Neural crest cell (in vitro differentiated cells): Measurements from ENCODE around the gene RPS6KA4. TPM values are rescaled to one million over a fixed set of nuclear protein-coding genes. Genes with fewer than 3 reads are reported as not detected.

Experiments used
- DNase-seq: peaks from one replicate; pipeline ENCODE4 v3.0.0; 2021; ENCODE audit warnings: low read depth, mixed read lengths, low spot score
- H3K27ac Mint-ChIP-seq: one replicate; pipeline ENCODE4 v1.8.0; 2021; ENCODE audit warnings: mild to moderate bottlenecking, mixed read lengths; ENCODE audit not compliant: unreplicated experiment
- H3K27me3 Mint-ChIP-seq: 2 replicates; pipeline ENCODE4 v1.8.0; 2021; ENCODE audit warnings: low read depth, mild to moderate bottlenecking, mixed read lengths
- H3K36me3 Mint-ChIP-seq: 2 replicates; pipeline ENCODE4 v1.8.0; 2021; ENCODE audit warnings: low read depth, mild to moderate bottlenecking, mixed read lengths
- H3K4me1 Mint-ChIP-seq: 2 replicates; pipeline ENCODE4 v1.8.0; 2021; ENCODE audit warnings: mixed read lengths
- H3K4me3 Mint-ChIP-seq: one replicate; pipeline ENCODE4 v1.8.0; 2021; ENCODE audit warnings: mild to moderate bottlenecking, mixed read lengths
- H3K9me3 Mint-ChIP-seq: 2 replicates; pipeline ENCODE4 v1.8.0; 2021; ENCODE audit warnings: mixed read lengths
- CTCF ChIP-seq: fragments of 200-600 bp; sonication (generic); conservative IDR thresholded peaks from 2 replicates; pipeline ENCODE4 v1.5.0; 2021; ENCODE audit warnings: antibody characterized with exemption, mild to moderate bottlenecking
- total RNA-seq: library from RNA; stranded (reverse); gene quantifications from 2 replicates; pipeline ENCODE4 v1.2.1, GENCODE V29; 2021

Gene RPS6KA4
- total RNA-seq, 1 donor from 2014 or later = 17.6 TPM

GRCh38 chr11:64390558-64390957, 31.6 kb downstream of the RPS6KA4 start:
- Mint-ChIP-seq H3K9me3 (no peaks in the 10 kb centered on the region), H3K27ac (no peak overlapping the region), H3K27me3 (no peaks in the 10 kb centered on the region), H3K4me3 (no peak overlapping the region), H3K4me1 (peaks cover 3% of the 10 kb centered on the region), H3K36me3 (no peaks in the 10 kb centered on the region)
- TF ChIP-seq CTCF = no peak
- DNase-seq = no peak

- Mint-ChIP-seq H3K27me3 (no peaks in the 10 kb centered on the region), H3K4me1 (peaks cover 14% of the 10 kb centered on the region), H3K27ac (no peak overlapping the region), H3K36me3 (no peaks in the 10 kb centered on the region), H3K9me3 (no peaks in the 10 kb centered on the region), H3K4me3 (no peak overlapping the region)
- DNase-seq = no peak
- no peak for TF ChIP-seq CTCF
These were observed 32.9 kb downstream of the RPS6KA4 start for GRCh38 chr11:64391839-64392238.

- no peak for TF ChIP-seq CTCF
- no peaks in the 10 kb centered on the region for H3K9me3 Mint-ChIP-seq
- H3K27ac Mint-ChIP-seq = peak overlapping the region; percentile 79
- no peaks in the 10 kb centered on the region for H3K27me3 Mint-ChIP-seq
- peaks cover 14% of the 10 kb centered on the region for H3K4me1 Mint-ChIP-seq
- peak overlapping the region; percentile 47 for H3K4me3 Mint-ChIP-seq
- H3K36me3 Mint-ChIP-seq = no peaks in the 10 kb centered on the region
- DNase-seq = no peak
These were observed 36.6 kb downstream of the RPS6KA4 start for GRCh38 chr11:64395545-64396078.

GRCh38 chr11:64396079-64396591, 37.2 kb downstream of the RPS6KA4 start:
- Mint-ChIP-seq H3K4me3 (peak overlapping the region; percentile 47), H3K9me3 (no peaks in the 10 kb centered on the region), H3K4me1 (peaks cover 14% of the 10 kb centered on the region), H3K27me3 (no peaks in the 10 kb centered on the region), H3K27ac (peak overlapping the region; percentile 79), H3K36me3 (no peaks in the 10 kb centered on the region)
- no peak for DNase-seq
- TF ChIP-seq CTCF = no peak

GRCh38 chr11:64400102-64400501, 41.1 kb downstream of the RPS6KA4 start:
- H3K36me3 Mint-ChIP-seq = no peaks in the 10 kb centered on the region
- DNase-seq = no peak
- TF ChIP-seq CTCF = no peak
- H3K4me3 Mint-ChIP-seq = no peak overlapping the region
- no peaks in the 10 kb centered on the region for H3K9me3 Mint-ChIP-seq
- H3K4me1 Mint-ChIP-seq = peaks cover 30% of the 10 kb centered on the region
- no peaks in the 10 kb centered on the region for H3K27me3 Mint-ChIP-seq
- no peak overlapping the region for H3K27ac Mint-ChIP-seq
